GM19239 (cell line): ENCODE measurements around the gene HOXC6.

Experiments
- DNase-seq: peaks from one replicate; pipeline ENCODE4 v3.0.0; 2011; ENCODE audit warnings: low spot score; ENCODE audit not compliant: insufficient read length
- FAIRE-seq: peaks from 2 replicates; lab custom pipeline; 2011; peaks lifted over from hg19 to GRCh38; lab: Jason Lieb, UNC

The HOXC6 gene

GRCh38 chr12:54001283-54002187, 26.7 kb upstream of the HOXC6 start:
- FAIRE-seq: no peak

DNA sequence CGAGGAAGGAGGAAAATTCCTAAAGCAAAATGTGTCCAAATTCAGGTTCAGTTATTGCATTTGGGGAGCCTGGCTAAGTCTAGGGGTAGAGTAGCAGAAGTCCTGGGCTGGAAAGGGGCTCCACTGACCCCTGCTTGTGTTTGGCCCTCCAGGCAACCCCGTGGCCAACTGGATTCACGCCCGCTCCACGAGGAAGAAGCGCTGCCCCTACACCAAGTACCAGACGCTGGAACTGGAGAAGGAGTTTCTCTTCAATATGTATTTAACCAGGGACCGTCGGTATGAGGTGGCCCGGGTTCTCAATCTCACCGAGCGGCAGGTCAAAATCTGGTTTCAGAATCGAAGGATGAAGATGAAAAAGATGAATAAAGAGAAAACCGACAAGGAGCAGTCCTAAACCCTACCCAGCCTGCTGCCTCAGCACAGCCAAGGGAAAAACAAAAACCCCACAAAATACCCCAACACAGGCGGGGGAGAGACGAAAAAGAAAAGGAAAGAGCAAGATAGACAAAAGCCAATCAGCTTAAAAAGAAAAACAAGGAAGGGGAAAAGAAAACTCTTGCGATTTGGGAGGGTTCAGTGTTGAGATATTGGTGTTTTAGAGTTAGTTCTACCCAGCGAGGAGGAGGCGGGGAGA, 25.8 kb upstream of the HOXC6 start:
- FAIRE-seq (no peak), DNase-seq (no peak)

More at GRCh38 chr12:54001283-54002187, 26.7 kb upstream of the HOXC6 start:
- no peak for DNase-seq

DNA sequence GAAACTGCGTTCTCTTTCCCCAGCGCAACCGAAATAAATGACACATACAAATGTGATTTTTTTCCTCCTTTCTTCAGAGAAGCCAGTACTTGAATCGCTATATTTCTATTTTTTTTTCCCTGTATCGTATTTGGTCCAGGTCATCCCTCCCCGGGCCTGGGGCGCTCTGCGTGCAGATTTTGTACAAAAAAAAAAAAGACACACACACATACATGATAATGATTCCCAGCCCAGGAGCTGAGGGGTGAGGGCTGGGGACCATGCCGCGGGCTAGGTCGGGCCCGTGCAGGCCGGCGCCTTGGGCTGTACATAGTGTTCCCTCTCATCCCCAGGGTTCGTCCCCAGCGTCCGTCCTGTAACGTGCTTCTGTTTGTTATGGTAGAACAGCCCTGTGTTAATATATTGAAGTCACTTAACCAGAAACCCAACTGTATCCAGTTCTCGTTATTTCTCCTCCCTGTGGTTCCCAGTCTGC, 25.3 kb upstream of the HOXC6 start:
- no peak for DNase-seq
- no peak for FAIRE-seq

DNA sequence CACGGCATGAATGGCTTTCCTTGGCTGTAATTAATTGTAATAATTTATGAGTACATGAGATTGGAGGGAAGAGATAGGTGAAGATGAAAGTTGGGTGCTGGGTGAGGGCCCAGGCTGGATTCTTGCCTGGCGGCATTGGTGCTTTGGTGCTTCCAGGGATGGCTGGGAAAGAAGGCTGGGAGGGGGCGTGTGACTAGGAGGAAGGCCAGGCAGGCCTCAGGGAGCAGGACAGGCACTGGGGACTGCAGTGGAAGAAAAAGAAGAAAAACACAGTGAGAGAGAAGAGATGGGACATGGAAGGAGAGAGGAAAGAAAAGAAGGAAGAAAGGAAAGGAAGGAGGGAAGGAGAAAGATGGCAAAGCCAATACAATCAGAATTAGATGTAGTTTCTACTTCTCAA, 24.6 kb upstream of the HOXC6 start:
- no peak for DNase-seq
- no peak for FAIRE-seq

DNA sequence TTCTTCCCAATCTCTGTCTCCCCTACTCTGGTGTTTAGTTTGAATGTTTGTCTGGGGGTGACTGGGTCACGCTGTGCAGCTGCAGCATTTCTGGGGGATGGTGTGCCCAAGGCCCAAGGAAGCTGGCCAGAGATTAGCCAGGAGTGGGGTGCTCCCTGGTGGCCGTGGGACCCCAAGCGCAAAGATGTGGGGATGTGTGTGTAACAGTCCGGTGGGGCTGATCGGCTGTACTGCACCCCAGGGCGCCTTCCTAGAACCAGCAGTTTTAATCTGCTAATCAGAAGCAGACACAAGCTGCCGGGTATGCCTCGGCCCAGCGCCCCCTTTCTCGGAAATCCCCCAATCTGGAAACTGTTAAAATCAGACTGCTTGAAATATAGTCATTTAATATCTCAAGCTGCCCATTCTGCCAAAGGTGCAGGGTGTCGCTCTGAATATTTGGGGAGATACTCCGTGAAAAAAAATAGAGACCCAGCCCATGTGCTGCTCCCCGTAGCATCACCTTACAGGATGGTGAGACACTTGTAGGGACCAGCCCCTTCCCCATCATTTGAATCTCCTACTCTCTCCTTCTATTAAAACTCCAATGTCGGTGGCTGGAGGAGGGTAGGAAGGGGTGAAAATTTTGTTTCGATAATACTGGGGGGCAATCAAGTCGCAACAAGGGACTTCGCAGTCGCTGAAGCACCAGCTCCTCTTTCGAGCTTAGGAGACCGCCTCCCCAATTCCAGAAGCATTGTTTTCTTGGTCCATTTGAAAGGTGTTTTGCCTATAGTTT, 24.0 kb upstream of the HOXC6 start:
- DNase-seq: no peak
- no peak for FAIRE-seq

GRCh38 chr12:54004841-54005530, 23.3 kb upstream of the HOXC6 start:
- DNase-seq (no peak), FAIRE-seq (no peak)

DNA sequence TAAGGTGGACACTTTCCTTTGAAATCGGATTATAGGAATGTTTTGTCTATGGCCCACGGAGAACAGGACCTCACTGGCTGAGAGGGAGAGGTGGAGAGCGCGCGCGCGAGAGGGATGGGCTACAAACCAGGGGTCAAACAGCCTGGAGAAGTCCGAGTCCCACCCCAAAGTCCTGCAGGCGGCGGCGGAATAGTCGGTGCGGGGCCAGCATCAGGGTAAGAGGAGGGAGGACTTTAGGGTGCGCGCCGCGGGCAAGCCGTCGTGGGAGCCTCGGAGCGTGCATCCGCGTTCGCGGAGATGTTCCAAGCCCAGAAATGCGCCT, 22.7 kb upstream of the HOXC6 start:
- FAIRE-seq (no peak), DNase-seq (no peak)

- peak; percentile 91 for FAIRE-seq
- DNase-seq: peak; percentile 90
Observed at GRCh38 chr12:54005853-54006558, 22.2 kb upstream of the HOXC6 start.

- no peak for FAIRE-seq
- DNase-seq: no peak
Observed at GRCh38 chr12:54006559-54007220, 21.6 kb upstream of the HOXC6 start.

- FAIRE-seq (no peak), DNase-seq (no peak)
Observed at GRCh38 chr12:54007538-54008259, 20.5 kb upstream of the HOXC6 start.

GRCh38 chr12:54008260-54008552, 20.0 kb upstream of the HOXC6 start:
- no peak for FAIRE-seq

DNA sequence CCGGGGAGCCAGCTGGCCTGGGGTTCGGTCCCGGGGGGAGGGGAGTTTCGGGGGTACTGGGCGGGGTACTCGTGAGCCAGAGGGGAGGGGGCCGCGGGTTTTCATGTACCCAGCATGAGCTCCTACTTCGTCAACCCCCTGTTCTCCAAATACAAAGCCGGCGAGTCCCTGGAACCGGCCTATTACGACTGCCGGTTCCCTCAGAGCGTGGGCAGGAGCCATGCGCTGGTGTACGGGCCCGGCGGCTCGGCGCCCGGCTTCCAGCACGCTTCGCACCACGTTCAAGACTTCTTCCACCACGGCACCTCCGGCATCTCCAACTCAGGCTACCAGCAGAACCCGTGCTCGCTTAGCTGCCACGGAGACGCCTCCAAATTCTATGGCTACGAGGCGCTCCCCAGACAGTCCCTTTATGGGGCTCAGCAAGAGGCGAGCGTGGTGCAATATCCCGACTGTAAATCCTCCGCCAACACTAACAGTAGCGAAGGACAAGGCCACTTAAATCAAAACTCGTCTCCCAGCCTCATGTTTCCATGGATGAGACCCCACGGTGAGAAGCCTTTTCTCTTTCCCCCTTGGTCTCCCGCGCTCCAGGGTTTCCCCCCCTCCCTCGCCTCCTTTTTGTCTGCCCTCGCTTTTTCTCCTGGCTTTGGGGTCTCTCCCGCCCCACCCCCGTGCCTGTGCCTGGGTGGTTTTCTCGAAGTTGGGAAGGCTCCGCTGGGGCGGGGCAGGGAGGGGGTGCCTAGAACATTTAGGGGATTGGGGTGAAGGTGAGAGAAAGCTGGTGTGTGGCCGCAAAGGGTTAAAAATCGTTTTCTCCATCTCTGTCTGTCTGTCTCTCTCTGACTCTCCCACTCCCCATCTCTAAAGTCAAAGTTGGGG, 18.8 kb upstream of the HOXC6 start:
- no peak for FAIRE-seq
- no peak for DNase-seq

More at GRCh38 chr12:54008260-54008552, 20.0 kb upstream of the HOXC6 start:
- no peak for DNase-seq

- no peak for DNase-seq
- FAIRE-seq: no peak
Observed at GRCh38 chr12:54010053-54010971, 17.9 kb upstream of the HOXC6 start.

DNA sequence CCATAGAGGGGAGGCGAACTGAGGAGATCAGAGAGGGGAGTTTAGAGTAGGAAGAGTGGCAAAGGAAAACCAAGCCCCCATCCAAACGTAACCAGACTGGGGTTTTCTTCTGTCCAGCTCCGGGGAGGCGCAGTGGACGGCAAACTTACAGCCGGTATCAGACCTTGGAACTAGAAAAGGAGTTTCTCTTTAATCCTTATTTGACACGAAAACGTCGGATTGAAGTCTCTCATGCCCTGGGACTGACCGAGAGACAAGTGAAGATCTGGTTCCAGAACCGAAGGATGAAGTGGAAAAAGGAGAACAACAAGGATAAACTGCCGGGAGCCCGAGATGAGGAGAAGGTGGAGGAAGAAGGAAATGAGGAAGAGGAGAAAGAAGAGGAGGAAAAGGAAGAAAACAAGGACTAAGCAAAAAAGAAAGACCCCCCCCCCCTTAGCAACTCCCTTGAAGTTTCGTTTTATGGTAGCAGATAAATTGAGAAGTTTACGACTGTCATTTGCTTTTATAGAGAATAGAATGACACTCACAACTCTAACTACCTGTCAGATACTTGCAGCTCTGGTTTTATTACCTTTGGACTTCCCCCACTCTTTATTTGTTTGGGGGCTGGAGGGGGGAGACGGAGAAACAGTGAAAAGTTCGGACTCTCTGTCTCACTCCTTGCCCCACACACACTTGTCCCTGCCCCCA, 17.1 kb upstream of the HOXC6 start:
- no peak for DNase-seq

GRCh38 chr12:54011665-54012532, 16.3 kb upstream of the HOXC6 start:
- FAIRE-seq: no peak
- no peak for DNase-seq

More for the DNA sequence above, 17.1 kb upstream of the HOXC6 start:
- no peak for FAIRE-seq
